Left ventricle myocardium superior (tissue), 1 donor: Measurements from ENCODE around the gene GAS2. TPM values are rescaled to one million over a fixed set of nuclear protein-coding genes. Genes with fewer than 3 reads are reported as not detected.

Experiments
- ATAC-seq: fragments of 200-7000 bp; cut with Tn5 transposase; one replicate; pipeline ENCODE4 v1.9.1; 2020; ENCODE audit warnings: mild to moderate bottlenecking, moderate library complexity
- DNase-seq: peaks from one replicate; pipeline ENCODE4 v3.0.0-alpha.2; 2020
- intact Hi-C: fragments of 100-400 bp; cut with micrococcal nuclease; formaldehyde crosslinking; loops from one replicate; pipeline ENCODE4 v1.11.0; 2022
- total RNA-seq: library from RNA; stranded (reverse); fragmentation: NEBNext Ultra II Directional; extraction: Animal tissue kit (Norgen Biotek cat#: 25700); gene quantifications from one replicate; pipeline ENCODE4 v1.2.1, GENCODE V29; 2021
- donor health status: DM: no; HTN: yes; CAD: no; lungs with severe emphysema.

The GAS2 gene
- total RNA-seq, 1 donor from 2014 or later: 13.0 TPM

DNA sequence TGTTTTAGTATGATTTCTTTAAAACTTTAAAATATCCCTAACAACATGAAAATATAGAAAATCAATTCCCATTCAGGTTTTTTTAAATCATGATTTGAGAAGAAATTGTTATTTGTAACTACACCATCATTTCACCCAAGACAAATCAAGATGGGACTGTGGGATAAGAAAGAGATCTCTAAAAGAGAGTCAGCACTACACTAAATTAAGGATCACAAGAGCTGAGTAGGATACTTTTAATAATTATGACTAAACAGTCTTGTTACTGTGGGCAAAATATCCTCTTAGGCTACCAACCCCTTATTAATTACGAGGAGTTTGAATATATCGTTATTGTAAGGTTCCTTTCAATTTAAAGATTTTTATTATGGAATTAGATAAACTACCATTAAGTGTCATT, 3.0 kb downstream of the GAS2 start:
- intact Hi-C loops: no loop called here
- ATAC-seq: no peak

DNA sequence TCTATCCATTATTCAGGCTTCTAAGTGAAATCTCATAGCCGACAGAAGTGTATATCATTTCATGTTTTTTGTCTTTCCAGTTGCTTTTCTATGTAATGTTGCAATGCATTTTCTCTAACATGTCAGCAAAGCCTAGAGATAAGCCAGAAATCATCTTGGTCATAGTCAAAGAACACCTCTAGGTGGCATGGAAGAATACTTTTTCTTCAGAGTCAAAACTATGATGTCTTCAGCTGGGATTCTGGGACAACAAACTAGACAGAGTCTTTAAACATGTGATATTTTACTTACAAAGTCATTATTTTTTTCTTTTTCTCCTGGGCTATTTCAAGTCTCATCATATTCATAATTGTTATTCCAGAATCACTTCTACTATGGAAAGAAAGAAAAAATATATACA, 4.4 kb downstream of the GAS2 start:
- DNase-seq: no peak
- intact Hi-C loops: loop anchor here (10.0 kb wide), 1 partner anchor 54 kb away; no protein-coding TSS in a partner anchor
- ATAC-seq: no peak

More for the DNA sequence above, 3.0 kb downstream of the GAS2 start:
- no peak for DNase-seq

DNA sequence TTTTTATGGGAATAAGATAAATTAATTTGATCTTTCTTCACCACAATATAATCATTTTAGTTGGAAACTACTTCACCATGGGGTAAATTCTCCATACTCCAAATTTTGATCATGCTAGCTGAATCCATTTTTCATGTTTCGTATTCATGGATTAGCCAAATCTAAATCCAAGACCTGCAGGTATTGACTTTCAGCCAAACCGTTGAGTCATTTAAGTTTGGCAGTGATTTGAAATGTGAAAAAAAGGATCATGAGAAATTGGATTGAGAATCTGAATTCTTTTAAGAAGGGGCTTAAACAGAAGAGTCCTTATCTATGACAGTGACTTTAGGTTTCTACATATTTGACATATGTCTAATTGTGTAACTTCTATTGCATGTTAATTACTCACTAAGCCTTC, 5.3 kb downstream of the GAS2 start:
- DNase-seq: no peak

DNA sequence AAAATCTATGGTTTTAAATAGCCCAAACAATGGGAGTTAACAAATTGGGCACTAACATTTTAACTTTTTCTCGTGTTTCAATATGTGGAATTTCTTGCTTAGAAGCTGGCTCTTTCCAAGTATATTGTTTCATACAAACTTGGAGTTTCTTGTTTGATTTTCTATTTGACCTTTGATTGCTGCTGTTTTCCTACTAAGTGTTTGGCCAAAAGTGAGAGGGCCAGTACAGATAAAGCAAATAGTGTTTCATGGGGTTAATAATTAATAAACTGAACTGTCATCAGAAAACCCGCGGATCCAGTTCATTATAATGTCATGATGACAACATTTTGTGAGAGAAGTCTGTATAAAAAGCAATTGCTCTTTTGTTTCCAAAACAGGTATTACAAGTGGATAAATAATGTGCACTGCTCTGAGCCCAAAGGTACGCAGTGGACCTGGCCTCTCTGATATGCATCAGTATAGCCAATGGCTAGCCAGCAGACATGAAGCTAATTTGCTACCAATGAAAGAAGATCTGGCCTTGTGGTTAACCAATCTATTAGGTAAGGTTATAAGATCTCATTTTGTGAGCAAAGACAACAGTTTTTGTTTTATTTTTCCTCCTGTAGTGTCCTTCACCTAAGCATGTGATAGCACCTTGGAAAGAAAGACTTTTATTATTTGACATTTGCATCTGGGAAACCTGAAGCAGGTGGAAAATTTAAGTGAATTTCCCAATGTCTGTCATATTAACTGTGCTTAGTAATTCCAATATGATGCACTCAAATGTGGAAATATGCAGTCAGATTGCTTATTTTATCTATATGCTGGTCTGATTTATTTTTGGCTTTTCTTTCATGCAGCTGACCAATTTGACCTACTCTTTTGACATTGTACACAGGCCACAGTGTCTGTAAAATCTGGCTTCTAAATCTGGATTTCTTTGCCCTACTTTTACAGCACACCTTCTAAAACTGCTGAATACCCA, 8.3 kb downstream of the GAS2 start:
- DNase-seq: no peak
- intact Hi-C loops: loop anchor here (10.0 kb wide), 1 partner anchor 50 kb away; no protein-coding TSS in a partner anchor
- peak; percentile 30 for ATAC-seq

More for the DNA sequence above, 5.3 kb downstream of the GAS2 start:
- ATAC-seq: no peak
- intact Hi-C loops: loop anchor here (10.0 kb wide), 1 partner anchor 53 kb away; no protein-coding TSS in a partner anchor

DNA sequence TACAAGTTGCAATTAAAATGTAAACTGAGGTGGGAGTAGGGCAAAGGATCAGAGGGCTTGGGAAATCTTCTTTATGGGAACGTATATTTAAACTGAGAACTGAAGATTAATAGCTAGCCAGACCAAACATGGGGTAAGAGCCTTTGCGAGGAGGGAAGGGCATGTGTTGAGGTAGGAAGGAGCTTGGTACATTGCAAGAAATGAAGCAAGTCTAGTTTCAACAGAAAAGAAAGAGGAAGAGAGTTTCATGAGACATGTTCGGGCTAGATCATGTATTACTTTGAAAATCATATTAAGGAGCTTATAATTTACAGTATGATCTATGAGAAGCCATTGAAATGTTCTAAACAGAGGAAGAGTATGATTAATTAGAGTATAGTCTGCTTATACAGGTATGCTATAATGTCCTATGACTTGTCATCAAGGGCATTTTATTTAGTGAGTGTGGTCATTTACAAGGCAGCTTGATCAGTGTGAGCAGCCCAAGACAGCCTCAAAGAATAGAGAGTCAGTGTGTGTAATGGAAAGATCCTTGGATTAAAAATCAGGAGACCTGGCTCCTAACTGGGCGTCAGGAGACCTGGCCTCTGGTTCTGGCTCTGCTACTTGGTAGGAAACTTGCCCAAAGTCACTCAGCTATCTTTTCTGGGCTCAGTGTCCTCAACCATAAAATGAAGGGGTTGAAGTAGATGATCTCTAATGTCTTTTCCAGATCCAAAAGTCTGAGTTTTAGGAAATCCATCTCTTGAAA, 10.9 kb downstream of the GAS2 start:
- peak; percentile 80 for ATAC-seq
- DNase-seq: no peak
- intact Hi-C loops: loop anchor here (10.0 kb wide), 1 partner anchor 47 kb away; no protein-coding TSS in a partner anchor

DNA sequence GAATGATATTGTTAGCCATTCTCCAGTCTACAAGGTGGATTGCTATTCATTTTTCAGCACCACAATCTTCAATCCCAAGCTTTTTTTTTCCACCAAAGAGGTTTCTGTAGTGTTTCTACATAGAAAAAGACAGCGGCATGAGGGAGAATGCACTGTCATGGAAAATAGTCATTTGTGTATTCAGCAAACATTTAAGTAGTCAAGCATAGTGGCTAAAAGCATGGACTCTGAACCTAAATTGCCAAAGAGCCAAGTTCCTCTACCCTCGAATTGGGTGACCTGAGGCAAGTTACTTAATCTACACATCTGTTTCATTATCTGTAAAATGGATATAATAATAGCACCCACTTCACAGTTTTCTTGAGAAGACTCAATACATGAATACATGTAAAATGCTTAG, 14.2 kb downstream of the GAS2 start:
- ATAC-seq: no peak
- intact Hi-C loops: no loop called here
- DNase-seq: no peak

DNA sequence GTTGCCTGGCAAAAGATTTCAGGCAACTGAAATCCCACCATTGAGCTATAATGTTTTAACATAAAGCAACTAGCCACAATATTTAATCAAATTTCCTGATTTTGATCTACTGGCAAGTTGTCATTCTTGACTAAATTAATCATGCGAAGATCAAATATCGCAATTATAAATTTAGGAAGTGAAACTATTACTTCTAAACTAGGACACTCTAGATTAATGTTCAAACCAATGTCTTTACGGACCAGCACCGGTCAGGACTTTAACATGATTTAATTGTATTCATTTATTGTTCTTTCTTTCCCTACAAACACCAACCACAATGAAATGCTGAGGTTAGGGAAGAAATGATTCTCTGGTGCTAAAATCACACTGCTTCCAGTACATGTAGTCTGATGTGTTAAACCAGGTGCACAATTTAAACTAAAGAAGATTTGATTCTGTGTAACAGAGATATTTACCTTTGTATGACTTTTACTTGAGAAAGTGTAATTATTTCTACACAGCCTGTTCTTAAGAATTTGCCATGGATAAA, 14.9 kb downstream of the GAS2 start:
- intact Hi-C loops: no loop called here
- no peak for ATAC-seq
- DNase-seq: no peak

DNA sequence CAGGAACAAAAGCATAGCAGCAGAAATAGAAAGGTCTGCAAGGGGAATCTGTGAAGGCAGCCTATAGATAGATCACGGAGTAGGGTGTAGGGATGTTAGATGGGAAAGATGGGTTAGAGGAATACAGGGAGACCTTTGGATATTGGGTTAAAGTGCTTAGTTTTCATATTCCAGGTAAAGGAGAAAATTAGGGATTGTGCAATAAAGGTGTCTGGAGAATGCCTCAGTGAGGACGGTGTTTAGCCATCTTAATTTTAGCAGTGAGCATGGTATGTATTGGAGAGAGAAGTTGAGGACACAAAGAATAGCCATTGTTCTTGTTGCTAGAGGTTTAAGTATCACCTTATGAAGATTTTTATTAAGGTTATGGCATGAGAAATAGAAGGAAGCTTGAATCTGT, 17.7 kb downstream of the GAS2 start:
- intact Hi-C loops: no loop called here
- ATAC-seq: no peak

DNA sequence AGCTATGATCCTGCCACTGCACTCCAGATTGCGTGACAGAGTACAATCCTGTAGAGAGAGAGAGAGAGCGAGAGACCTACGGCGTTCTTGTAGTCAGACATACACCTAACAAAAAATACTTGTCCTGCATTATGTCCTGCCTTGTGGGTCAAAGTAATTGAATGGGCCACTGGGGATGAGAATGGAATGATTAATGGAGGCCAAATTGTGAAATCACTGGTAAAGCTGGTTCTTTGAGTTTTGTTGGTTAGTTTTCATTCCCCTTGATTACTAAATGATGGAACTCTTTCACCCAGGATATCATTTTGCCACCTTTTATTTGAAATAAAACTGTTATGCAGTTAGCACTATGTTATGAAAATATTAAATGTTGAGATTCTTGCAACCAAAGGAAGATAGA, 18.7 kb downstream of the GAS2 start:
- ATAC-seq (no peak), DNase-seq (no peak)
- intact Hi-C loops: no loop called here

More for the DNA sequence above, 17.7 kb downstream of the GAS2 start:
- no peak for DNase-seq

DNA sequence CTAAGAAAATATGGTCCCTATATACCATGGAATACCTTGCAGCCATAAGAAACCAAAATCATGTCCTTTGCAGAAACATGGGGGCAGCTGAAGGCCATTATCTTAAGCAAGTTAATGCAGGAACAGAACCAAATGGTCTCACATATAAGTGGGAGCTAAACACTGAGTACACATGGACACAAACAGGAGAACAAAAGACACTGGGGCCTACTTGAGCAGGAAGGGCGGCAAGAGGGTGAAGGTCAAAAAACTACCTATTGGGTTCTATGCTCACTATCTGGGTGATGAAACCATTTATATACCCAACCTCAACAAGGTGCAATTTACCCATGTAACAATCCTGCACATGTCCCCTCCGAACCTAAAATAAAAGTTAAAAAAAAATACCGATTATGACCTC, 22.5 kb downstream of the GAS2 start:
- intact Hi-C loops: no loop called here
- DNase-seq (no peak), ATAC-seq (no peak)

DNA sequence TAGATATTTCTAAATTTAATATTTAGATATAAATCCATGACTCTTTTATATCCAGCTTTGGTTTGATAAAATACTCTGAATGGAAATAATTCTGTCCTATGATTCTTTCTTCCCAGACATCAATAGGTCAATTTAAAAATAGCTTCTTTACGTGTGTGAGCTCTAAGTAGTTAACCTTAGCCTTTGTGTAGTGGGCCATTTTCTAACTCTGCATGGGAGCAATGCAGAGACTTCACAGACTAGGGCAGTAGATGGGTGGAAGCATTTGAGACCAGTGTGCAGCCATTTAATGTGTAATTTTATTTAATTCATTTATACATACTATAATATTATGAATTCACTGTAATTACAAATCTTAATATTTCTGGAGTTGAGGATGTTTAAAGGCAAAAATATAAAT, 23.8 kb downstream of the GAS2 start:
- intact Hi-C loops: no loop called here
- no peak for ATAC-seq
- DNase-seq: no peak

DNA sequence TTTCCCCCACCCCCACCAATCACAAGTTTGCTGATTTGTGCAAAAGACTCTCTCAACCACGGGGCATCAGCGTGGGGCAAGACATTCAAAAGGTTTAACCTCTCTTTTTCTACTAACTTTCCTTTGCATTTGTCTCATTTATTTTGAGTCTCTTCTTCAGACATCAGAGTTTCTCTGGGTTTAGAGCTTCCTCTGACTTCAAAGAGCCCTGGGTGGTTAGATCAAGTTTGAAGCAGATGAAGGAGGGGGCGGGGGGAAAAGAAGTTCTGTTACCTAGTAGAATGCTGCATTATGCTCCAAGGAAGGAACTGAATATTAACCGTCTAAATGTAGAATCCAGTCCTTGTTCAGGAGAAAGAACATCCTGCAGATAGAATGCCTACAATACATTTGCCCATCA, 24.5 kb downstream of the GAS2 start:
- no peak for DNase-seq
- intact Hi-C loops: no loop called here
- ATAC-seq: no peak

DNA sequence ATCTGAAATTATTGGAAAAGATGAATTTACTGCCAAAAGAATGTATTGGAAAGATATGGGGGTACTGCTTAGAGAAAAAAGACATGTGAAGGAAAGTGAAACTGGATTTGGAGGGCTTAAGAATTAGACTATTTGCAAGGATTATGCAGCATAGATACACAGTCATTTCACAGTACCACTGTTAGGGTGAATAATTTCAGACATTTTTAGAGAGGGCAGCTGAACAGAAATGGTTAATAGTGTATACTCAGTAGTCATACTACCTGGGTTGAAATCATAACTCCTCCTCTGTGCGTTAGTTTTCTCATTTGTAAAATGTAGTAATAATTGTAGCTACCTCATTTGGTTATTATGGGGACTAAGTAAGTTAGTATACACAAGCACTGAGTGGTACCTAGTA, 33.0 kb downstream of the GAS2 start:
- DNase-seq (no peak), ATAC-seq (no peak)
- intact Hi-C loops: no loop called here

DNA sequence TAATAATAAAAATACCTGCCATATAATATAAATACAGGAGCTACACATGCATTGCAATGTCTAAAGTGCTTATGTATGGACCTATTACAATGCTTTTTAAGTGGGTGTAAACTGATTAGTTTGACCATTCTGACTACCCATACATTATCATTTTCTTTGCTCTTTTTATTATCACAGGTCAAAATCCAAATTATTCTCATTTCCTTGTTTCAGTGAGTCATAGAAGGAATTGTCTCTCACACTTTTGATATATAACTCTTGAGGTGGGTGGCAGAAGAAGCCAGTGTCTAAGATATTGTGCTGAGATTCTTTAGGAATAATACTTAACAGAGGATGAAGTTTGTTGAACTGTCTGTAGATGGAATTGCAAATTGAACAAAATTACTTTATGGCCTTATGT, 35.6 kb downstream of the GAS2 start:
- intact Hi-C loops: no loop called here
- ATAC-seq (no peak), DNase-seq (no peak)

DNA sequence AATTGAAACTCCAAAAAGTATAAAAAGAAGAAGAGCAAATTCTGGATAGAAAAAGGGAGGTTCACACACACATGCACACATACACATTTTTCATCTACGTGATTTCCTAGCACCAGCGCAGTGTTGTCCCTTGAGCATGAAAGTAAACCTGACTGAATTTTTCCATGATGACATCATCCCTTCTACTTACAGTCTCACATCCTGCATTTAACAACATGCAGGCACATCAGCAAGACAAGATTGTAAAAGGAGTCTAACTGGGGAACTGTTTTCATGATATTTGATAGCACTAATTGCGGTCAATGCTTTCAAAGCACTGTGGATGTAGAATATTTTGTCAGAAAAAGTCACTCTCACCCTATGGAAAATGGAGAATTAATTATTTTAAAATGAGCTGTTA, 36.6 kb downstream of the GAS2 start:
- ATAC-seq (peak; percentile 92), DNase-seq (no peak)
- intact Hi-C loops: no loop called here

DNA sequence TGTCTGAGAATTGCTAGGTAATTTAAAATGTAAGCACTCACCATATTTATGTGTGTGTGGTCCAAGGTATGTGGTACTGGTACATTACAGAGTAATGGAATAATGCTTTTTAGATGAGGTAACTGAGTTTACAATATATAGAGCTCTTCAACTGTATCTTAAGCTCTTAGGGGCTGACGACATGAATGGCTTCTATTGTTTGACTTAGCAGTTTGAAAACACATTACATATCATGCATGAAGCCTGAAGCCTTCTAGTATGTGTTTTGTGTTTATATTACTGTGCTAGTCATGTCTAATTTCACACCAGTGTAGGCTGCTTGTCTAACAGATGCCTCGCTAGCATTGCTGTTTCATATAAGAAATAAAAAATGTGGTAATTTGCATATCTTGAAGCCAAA, 37.2 kb downstream of the GAS2 start:
- ATAC-seq: peak; percentile 49
- intact Hi-C loops: no loop called here
- no peak for DNase-seq

DNA sequence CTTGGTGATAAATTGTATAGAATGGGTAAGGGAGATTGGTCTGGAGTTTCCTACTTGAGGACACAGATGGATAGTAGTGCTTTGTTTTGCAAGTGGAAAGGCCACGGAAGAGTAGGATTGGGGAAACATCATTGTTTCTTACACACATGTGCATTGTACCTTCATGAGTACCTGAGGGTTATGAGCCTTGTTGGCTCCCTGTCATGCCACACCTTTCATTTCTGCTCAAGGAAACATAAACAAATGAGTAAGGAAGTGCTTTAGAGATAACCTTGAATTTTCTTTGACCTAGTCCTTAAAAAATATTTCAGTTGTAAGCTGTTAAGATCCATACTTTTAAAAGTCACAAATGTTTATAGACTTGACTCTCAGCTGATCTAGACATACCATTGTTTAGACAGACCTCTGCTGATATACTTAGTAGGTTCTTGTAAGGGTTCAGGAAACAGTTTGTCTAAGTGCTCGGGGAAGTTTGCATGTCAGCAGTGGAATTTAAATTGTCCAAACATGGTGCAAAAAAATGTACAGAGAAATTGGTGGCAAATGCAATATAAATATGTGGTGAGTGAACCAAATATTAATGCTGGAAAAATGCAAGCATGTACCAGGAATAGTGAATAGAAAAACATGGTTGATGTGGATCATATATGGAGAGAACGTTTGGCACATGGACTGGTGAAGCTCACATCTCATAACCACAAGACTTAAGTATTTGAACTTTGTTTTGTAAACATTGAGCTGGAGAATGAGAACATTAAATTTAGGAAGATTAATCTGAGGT, 40.9 kb downstream of the GAS2 start:
- intact Hi-C loops: no loop called here
- DNase-seq: no peak

DNA sequence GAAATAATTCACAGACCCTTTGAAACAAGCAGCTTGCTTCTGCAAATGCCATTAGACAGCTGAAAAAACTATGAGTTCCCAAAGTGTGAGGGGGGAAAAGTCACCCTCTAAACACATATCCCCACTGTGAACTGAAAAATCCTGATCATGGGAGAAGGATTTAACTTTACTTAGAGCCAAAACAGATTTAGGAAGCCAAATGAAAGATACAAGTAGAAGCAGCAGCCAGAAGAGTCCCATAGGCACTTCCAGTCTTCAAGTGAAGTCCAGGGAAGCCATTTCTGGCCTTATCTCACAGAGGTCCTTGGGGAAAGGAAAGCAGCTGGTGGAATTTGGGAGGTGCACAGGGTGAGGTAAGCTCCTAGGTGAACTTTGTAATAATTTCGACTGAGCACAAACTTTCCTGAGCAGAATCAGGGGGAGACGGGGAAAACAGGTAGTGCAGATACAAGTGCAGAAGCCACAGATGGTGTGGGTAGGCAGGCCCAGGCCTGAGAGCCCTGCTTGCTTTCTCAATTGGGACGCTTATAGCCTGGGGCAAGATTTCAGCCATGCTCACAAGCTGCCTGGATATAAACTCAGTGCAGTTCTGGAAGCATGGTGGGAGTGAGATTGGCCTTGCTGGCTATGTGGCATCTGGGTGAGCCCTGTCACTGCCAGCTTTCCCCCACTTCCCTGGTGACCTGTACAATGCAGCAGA, 44.8 kb downstream of the GAS2 start:
- no peak for DNase-seq
- no peak for ATAC-seq
- intact Hi-C loops: no loop called here

More for the DNA sequence above, 40.9 kb downstream of the GAS2 start:
- ATAC-seq: no peak

DNA sequence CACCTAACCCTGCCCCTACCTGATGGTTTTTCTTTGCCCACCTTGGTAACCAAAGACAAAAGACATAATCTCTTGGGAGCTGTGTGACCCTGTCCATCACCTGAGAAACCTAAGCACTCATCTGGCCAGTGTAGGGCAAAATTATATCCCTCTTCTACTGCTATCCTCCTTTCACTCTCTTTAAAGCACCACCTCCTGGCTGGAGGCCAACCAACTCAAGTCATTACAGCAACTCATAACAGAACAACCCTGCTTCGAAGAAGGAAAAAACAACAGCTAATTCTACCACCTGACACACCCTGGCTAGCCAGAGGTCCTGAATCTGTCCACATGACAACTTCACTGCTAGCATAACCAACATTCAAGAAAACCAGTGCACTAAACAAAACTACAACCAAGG, 45.5 kb downstream of the GAS2 start:
- DNase-seq: peak; percentile 38
- no peak for ATAC-seq

More for the DNA sequence above, 45.5 kb downstream of the GAS2 start:
- intact Hi-C loops: no loop called here
